NCI-H345 treated with DMSO at 0.1 percent for 48 hours (cell line): ENCODE data around the gene TNNI3.
"Not testable (repeated sequence)": the region's sequence is repeated elsewhere in the genome, so short reads cannot be mapped to it uniquely, and the experiment has no call there.

Experiments
- DNase-seq: peaks from one replicate; lab custom pipeline; 2025; ENCODE audit not compliant: unreplicated experiment; lab: John Stamatoyannopoulos, UW

Gene TNNI3

DNA sequence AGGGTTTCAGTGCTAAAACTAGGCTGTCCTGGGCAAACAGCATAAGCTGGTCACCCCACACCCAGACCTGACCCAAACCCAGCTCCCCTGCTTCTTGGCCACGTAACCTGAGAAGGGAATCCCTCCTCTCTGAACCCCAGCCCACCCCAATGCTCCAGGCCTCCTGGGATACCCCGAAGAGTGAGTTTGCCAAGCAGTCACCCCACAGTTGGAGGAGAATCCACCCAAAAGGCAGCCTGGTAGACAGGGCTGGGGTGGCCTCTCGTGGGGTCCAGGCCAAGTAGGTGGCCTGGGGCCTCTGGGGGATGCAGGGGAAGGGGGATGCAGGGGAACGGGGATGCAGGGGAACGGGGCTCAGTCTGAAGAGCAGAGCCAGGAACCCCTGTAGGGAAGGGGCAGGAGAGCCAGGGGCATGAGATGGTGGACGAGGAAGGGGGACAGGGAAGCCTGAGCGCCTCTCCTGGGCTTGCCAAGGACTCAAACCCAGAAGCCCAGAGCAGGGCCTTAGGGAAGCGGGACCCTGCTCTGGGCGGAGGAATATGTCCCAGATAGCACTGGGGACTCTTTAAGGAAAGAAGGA lies 42.9 kb downstream of the TNNI3 start:
- DNase-seq, result no peak

DNA sequence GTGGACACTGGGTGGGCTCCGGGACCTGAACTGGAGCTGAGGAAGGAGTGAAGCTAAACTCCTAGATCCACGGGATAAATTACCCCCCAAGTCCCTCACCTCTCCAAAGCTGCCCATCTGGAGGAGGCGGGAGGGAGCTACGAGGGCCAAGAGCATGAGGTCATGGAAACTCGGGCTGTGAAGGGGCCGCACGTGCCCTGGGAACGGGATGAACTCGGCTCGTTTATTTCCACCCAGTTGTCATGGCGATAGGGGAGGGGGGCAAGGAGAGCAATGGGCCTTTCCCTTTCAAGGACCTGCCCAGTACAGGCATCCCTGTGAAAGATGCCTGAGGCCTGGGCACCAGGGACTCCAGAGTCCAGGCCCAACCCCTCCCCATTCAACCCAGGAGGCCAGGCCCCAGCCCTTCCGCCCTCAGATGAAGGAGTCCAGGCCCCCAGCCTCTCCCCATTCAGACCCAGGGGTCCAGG lies 43.9 kb downstream of the TNNI3 start:
- no peak for DNase-seq

DNA sequence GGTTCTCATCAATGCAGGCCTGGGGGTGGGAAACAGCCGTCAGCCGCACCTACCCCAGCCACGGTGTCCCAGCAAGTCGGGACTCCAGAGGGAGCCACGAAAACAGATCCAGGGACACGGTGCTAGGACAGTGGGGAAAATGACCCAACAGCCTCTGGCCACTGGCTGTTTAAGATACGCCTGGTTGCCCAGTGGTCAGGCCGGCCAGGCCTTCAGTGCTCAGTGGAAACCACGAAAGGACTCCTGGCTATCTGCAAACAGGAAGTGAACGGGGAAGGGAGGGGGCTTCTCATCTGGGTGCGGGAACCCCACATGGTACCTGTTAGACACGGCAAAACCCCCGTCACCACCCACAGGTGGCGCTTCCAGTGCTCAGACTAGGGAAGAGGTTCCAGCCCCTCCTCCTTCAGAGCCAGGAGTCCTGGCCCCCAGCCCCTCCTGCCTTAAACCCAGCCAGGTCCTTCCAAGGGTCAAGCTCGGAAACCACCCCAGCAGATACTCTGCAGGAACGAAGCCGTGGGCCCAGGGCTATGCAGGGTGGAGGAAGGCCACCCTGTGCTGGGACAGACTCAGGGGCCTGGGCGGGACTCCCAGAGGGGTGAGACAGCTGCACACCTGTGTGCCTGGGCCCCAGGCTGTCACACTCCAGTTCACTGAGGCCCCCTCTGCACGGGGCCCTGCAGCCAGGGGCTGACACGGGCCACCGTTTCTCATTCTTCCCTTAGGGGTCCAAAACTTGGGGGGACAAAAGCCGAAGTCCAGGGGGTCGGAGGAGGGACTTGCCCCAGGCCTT lies 44.6 kb downstream of the TNNI3 start:
- DNase-seq, result no peak

DNA sequence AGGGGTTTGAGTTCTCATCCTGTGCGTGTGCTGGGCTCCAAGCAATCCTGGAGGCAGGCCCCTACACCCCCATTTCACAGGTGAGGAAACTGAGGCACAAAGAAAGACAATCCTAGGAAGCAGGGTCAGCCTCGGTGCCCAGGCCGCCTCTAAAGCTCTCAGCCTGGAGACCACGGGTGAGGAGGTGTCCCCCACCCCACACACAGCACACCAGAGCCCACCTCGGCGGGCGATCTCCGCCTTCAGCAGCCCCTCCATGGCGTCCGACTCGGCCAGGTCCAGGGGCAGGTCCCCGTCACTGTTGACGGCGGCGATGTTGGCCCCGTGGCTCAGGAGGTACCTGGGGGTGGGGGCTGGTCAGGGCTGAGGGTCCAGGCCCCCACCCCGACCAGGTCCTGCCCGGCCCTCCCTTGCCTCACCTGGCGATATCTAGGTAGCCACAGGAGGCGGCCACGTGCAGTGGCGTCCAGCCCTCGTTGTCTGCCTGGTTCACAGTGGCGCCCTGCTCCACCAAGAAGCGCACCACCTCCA lies 45.2 kb downstream of the TNNI3 start:
- DNase-seq, result no peak

DNA sequence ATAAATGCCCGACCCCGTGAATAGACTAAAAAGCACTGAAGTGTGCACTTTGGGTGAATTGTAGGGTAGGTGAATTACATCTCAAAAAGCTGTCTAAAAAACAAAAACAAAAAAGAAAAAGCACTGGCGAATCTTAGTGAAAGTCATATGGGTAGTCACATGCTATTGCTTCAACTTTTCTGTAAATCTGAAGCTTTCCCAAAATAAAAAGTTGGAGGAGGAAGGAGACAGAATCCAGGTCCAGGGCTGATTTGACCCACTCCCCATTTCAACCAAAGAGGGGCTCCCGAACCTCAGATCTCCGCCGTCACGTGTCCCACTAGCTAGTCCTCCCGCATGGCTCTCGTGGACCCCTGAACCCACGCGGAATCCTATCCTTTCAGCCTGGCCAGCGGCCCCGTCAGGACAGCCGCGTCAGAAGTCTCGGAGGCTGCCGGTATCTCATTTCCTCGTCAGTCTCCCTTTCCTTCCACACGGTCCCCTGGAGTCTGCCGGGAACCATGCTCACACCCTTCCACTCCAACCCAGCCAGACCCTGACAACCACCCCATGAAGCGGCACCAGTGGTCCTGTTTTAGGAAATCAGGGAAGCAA lies 46.2 kb downstream of the TNNI3 start:
- no peak for DNase-seq

DNA sequence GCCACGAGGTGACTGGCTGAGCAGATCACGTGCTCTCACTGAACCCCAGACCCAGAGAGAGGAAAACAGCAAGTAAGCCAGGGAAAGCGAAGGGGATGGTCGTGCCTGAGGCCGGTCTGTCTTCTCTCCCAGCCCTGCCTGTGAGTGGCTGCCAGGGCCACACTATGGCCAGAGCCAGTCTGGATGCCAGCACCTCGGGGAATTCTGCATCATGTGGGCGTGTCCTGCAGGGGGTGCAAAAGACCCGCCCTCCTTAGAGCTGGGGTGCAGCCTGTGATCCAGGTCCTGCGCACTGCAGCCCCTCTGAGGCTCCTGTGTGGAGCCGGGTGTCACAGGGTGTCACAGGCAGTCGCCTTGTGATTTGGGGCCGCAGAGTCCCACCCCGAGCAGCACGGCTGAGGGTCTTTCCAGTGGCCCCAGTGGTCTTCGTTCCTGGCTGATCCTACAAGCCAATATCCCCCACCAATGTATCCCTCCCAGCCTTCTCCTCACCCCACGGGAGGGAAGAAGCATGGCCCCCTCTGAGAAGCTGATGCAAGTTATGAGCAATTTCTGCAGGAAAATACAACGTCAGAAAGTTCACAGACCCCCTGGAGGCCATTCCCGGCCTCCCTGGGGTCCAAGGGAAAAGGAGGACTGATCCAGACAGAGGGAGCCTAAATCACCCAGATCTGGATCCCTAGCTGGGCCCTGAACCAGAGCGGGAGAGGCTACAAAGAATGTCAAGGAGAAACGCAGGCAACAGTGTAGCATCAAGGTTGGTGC lies 47.8 kb downstream of the TNNI3 start:
- no peak for DNase-seq

DNA sequence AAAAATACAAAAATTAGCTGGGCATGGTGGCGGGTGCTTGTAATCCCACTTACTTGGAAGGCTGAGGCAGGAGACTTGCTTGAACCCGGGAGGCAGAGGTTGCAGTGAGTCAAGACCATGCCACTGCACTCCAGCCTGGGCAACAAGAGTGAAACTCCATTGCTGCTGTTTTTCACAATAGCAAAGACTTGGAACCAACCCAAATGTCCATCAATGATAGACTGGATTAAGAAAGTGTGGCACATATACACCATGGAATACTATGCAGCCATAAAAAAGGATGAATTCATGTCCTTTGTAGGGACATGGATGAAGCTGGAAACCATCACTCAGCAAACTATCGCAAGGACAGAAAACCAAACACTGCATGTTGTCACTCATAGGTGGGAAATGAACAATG lies 50.3 kb downstream of the TNNI3 start:
- not testable (repeated sequence) for DNase-seq

DNA sequence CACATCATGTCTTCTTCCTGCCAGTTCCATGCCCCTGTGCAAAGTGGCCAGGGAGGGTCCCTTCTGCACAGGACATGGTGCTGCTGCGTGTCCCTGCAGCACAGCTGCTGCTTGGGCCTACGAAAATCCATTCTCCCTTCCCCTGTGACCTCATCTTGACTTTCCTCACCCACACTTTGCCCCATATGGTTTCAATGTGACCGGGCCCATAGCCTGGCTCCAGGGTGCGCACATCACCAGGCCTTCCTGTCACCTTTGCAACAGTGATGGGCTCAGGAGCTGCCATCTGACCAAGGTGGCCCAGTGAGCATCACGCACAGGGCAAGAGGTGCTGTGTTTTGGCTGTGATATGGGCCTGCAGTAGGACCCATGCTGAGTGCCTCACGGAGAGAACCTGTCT lies 50.9 kb downstream of the TNNI3 start:
- no peak for DNase-seq

DNA sequence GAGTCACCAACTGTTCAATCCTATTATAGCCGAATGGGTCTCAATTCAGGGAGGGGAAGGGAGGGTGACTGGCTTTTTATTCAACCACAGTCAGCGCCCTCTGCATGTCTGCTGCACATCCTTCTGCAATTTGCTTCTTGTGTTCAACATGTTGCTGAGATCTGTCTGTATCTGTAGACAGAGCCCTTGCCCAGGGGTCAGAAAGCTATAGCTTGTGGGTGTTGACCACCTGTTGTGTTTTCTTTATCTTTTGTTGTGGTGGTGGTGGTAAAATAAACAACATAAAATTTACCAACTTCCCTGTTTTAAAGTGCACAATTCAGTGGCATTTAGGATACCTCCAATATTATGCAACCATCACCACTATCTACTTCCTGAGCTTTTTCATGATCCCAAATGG lies 52.3 kb downstream of the TNNI3 start:
- no peak for DNase-seq

DNA sequence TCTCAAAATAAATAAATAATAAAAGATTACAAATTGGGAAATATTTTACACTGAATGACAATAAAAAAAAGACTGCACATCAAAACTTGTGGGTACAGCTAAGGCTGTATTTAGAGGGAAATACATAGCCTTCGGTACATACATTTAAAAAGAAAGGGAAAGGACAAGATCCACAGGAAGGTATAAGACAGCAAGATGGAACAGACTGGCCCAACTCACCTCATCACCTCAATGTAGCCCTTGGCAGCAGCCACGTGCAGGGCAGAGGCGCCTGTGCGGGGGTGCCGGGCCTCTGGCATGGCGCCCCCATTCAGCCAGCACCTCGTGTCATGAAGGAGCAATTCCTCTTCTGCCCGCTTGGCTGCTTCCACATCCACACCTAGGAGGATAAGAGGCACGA lies 54.3 kb downstream of the TNNI3 start:
- DNase-seq, result no peak
